Cardiac fibroblast (primary cell): ENCODE results near the gene EIF4A2.

Experiments
- DNase-seq, 2 donors: peaks; one replicate each; pipeline versions ENCODE4 v3.0.0 to v3.0.0-alpha.2; 2010; ENCODE audit warnings: low read depth in 2 of 2
- H3K4me3 ChIP-seq, 2 donors: replicated peaks in 1 of 2; 1 replicate in 1 of 2; 2 replicates in 1 of 2; pipeline ENCODE4 v1.5.1; 2011; ENCODE audit warnings: low read depth in 2 of 2, low read length in 2 of 2, mild to moderate bottlenecking in 2 of 2, moderate library complexity in 1 of 2
- TF ChIP-seq, protein P1 (sequence below): IDR thresholded peaks from one replicate; pipeline ENCODE4 v1.5.1; 2011; ENCODE audit warnings: low read depth, mild to moderate bottlenecking, low read length, inconsistent platforms

Gene EIF4A2

DNA sequence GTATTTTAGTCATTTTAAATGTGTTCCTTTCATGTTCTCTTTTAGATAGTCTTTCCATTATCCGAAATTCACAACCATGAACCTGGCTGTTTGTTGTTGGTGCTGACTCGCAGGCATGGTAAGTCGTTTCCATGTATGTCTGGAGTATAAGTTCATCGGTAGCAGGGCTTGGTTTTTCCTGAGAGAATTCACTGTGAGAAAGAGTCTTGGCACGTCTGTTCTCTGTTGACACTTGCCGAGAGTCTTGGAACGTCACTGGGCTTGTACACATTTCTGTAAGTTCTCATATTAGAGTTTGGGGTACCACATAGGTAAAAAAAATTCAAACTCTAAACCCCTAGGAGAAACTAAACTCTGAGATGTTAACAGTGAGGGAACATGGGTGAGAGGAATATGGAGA is 29.4 kb upstream of the EIF4A2 start:
- no peak overlapping the region for H3K4me3 ChIP-seq
- TF ChIP-seq, protein P1, sequence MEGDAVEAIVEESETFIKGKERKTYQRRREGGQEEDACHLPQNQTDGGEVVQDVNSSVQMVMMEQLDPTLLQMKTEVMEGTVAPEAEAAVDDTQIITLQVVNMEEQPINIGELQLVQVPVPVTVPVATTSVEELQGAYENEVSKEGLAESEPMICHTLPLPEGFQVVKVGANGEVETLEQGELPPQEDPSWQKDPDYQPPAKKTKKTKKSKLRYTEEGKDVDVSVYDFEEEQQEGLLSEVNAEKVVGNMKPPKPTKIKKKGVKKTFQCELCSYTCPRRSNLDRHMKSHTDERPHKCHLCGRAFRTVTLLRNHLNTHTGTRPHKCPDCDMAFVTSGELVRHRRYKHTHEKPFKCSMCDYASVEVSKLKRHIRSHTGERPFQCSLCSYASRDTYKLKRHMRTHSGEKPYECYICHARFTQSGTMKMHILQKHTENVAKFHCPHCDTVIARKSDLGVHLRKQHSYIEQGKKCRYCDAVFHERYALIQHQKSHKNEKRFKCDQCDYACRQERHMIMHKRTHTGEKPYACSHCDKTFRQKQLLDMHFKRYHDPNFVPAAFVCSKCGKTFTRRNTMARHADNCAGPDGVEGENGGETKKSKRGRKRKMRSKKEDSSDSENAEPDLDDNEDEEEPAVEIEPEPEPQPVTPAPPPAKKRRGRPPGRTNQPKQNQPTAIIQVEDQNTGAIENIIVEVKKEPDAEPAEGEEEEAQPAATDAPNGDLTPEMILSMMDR, result no peak

DNA sequence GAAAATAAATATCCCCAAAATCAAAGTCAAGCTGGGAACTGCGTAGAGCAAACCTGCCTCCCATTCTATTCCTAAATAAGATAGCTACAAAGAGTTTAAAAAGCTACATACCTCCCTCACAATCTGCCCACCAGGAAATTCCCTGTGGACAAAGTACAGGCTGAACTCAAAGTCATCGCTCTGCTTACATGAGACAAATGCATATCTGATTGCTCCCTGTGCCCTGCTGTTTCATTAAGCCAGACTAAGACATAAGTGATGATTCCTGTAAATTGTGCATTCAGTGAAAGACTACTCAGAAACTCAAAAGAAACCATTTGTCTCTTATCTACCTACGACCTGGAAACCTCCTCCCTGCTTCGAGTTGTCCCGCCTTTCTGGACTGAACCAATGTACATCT is 28.5 kb upstream of the EIF4A2 start:
- TF ChIP-seq, protein P1, result no peak
- no peak overlapping the region for H3K4me3 ChIP-seq
- no peak for DNase-seq

More for the DNA sequence above, 29.4 kb upstream of the EIF4A2 start:
- DNase-seq, result peak; percentile 14 to 55

DNA sequence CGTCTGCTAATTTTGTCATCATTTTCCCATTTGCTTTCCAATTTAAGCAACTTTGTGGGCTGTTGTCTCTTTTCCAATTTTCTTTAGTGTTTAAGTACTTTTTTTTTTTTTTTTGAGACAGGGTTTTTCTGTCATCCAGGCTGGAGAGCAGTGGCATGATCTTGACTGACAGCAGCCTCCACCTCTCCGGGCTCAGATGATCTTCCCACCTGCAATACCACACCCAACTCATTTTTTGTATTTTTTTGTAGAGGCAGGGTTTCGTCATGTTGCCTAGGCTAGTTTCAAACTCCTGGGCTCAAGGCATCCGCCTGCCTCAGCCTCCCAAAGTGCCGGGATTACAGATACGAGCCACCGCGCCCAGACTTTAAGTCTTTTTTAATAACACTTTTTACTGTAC is 26.2 kb upstream of the EIF4A2 start:
- H3K4me3 ChIP-seq, result no peak overlapping the region
- no peak for DNase-seq
- TF ChIP-seq, protein P1, result no peak

DNA sequence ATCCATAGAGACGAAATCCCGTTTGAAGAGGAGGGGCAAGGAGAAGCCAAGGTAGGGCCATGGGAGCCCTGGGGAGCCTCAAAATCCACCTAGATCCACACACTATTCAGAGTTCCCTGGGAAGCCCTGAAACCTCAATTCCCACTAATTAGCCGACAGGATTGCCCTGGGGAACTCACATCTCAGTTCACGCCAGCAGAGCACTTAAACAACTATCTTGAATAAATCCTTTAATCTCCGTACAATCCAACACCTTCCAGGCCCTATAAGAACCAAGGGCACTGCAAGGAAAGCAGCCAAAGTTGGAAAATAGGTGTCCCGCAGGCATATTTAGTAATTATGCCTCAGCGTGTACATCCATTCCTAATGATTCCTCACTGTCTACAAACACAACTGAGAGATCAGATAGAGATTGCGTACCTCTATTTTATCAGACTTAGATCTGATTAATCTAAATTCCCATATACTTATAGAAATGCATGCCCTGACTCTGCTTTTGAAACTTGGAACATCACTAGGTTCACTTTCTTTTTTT is 25.6 kb upstream of the EIF4A2 start:
- no peak for DNase-seq
- H3K4me3 ChIP-seq, result no peak overlapping the region
- TF ChIP-seq, protein P1, result no peak

DNA sequence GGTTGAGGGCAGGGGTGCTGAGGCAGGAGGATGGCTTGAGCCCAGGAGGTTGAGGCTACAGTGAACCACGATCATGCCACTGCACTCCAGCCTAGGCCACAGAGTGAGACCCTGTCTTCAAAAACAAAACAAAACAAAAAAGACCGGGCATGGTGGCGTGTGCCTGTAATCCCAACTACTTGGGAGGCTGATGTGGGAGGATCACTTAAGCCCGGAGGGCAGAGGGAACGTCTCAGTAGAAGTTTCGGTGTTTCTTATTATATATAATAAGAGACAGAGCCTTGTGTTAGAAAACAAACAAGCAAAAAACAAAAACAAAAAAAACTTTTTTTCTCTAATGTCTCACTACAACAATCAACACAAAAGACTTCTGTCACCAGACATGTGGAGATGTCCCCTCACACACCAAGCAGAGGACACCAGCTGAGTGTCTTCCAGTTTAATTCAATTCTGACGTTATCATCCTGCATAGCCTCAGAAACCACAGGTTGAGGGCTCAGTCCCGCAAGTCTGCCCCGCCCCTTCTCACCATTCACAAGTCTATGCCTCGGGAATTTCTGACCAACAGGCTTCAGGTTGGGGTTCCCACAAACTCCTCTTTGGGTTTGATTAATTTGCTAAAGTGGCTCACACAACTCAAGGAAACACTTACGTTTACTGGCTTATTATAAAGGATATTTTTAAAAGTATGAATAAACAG is 24.0 kb upstream of the EIF4A2 start:
- DNase-seq, result no peak
- TF ChIP-seq, protein P1, result no peak
- no peak overlapping the region for H3K4me3 ChIP-seq

DNA sequence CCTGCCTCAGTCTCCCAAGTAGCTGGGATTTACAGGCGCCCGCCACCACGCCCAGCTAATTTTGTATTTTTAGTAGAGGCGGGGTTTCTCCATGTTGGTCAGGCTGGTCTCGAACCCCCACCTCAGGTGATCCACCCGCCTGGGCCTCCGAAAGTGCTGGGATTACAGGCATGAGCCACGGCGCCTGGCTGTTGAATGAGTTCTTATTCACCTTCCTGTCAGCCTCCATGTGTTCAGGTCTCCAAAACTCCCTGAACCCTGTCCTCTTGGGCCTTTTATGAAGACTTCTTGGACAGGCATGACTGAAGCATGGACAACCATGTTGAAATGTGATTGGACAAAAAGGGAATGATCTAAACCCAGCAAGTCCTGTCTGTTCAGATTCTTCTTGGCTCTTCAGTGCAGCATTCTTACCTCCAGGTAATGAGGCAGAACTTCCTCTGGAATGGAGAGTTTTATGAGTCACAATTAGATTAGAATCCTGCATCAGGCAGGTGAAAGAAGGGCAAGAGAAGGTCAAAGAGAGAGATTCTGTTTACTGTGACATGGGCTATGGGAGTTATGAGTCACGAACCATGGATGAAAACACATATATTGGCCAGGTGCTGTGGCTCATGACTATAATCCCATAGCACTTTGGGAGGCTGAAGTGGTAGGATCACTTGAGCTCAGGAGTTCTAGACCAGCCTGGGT is 23.1 kb upstream of the EIF4A2 start:
- no peak for DNase-seq
- no peak overlapping the region for H3K4me3 ChIP-seq
- TF ChIP-seq, protein P1, result no peak
